Vagina (tissue), 2 donors: ENCODE data around the gene PPP1CA.

Source experiments
- POLR2A ChIP-seq, 2 donors: fragments of 450-650 bp; IDR thresholded peaks; one replicate each; pipeline ENCODE4 v1.6.1; 2017; ENCODE audit warnings: antibody characterized with exemption in 2 of 2, mild to moderate bottlenecking in 2 of 2, moderate library complexity in 2 of 2
- POLR2AphosphoS5 ChIP-seq, 2 donors: sonication (generic); formaldehyde crosslinking; IDR thresholded peaks; one replicate each; pipeline ENCODE4 v1.9.0; 2017; ENCODE audit warnings: antibody characterized with exemption in 2 of 2, mild to moderate bottlenecking in 2 of 2, low read depth in 1 of 2; ENCODE audit not compliant: insufficient read depth in 1 of 2
- TF ChIP-seq, protein P1 (sequence below), 3 experiments: fragments of 450-650 bp in 2 of 3; fragments of 200-600 bp in 1 of 3; sonication (generic) in 1 of 3; IDR thresholded peaks; one replicate each; pipeline ENCODE4 v1.5.1; 2017 to 2019; ENCODE audit warnings: antibody characterized with exemption in 3 of 3, mild to moderate bottlenecking in 2 of 3, moderate library complexity in 2 of 3

DNA sequence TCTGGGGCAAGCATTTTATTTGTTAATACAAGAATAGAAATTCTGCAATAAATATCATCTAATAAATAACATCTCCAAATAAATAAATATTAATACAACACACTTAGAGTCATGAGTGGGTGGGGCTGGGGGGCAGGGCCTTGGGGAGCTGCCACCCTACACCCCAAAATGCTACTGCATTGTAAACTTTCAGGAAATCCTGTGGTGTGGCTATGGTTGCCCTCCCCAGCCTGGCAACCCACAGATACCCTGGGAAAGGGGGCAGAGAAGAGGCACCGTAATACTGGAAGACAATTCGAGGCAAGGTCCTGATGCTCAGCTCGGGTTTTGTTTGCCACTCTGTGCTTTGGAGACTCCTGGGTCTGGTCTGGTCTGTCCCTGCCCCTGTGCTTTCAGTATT is 37.5 kb downstream of the PPP1CA start:
- TF ChIP-seq POLR2AphosphoS5 (IDR thresholded peaks at IDR 0.05; ENCODE audit: insufficient read depth in 1 of 2, low read depth in 1 of 2), result no peak
- TF ChIP-seq, protein P1, sequence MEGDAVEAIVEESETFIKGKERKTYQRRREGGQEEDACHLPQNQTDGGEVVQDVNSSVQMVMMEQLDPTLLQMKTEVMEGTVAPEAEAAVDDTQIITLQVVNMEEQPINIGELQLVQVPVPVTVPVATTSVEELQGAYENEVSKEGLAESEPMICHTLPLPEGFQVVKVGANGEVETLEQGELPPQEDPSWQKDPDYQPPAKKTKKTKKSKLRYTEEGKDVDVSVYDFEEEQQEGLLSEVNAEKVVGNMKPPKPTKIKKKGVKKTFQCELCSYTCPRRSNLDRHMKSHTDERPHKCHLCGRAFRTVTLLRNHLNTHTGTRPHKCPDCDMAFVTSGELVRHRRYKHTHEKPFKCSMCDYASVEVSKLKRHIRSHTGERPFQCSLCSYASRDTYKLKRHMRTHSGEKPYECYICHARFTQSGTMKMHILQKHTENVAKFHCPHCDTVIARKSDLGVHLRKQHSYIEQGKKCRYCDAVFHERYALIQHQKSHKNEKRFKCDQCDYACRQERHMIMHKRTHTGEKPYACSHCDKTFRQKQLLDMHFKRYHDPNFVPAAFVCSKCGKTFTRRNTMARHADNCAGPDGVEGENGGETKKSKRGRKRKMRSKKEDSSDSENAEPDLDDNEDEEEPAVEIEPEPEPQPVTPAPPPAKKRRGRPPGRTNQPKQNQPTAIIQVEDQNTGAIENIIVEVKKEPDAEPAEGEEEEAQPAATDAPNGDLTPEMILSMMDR (IDR thresholded peaks at IDR 0.05), result no peak
- TF ChIP-seq POLR2A (IDR thresholded peaks at IDR 0.05), result no peak
